Panc1 (cell line): Measurements from ENCODE around the gene CHRNA3.

Experiments
- CTCF ChIP-seq: fragments of 450-650 bp; IDR thresholded peaks from 2 replicates; pipeline ENCODE4 v1.5.1; 2017; ENCODE audit warnings: mild to moderate bottlenecking
- POLR2AphosphoS5 ChIP-seq: IDR thresholded peaks from 2 replicates; pipeline ENCODE4 v1.6.1; 2012; ENCODE audit warnings: mild to moderate bottlenecking, low read depth, low read length, moderate library complexity
- SIN3A ChIP-seq: IDR thresholded peaks from 2 replicates; pipeline ENCODE4 v1.6.1; 2012; ENCODE audit warnings: low read depth, mild to moderate bottlenecking, low read length, moderate library complexity, borderline replicate concordance; ENCODE audit not compliant: insufficient read depth
- TCF7L2 ChIP-seq: IDR thresholded peaks from 2 replicates; pipeline ENCODE4 v1.6.1; 2011; ENCODE audit warnings: mild to moderate bottlenecking, low read depth, low read length, inconsistent platforms

DNA sequence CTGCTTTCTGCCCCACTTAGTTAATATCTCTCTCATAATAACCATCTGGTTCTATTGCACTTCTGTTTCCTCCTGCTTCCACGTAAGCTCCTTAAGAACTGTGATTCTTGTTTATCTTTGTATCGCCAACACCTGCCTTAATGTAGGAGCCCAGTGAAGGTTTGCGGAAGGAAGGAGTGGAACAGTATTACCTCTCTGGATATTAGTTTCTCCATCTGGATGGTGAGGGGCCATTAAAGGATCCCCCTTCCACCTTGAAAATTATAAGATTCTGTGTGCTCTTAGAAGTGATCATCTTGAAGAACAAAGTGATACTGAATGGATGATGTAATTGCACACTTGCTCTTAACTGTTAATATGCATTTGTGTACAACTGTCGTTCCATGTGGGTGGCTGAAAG lies 53.3 kb downstream of the CHRNA3 start:
- TF ChIP-seq POLR2AphosphoS5 (no peak), CTCF (no peak), TCF7L2 (no peak), SIN3A (no peak)
